OCI-LY7 (cell line): Measurements from ENCODE around the gene ZBTB7A. TPM values are rescaled to one million over a fixed set of nuclear protein-coding genes. Genes with fewer than 3 reads are reported as not detected.

Source experiments
- BruUV-seq: library from RNA; stranded (reverse); fragments of 400-500 nt; replicated peaks from 2 replicates; lab custom pipeline; 2021; lab: Mats Ljungman, UMichigan
- CTCF ChIA-PET: fragments of 300-600 bp; sonication (Branson Sonifier 250); formaldehyde crosslinking; loops from one replicate; lab custom pipeline; 2022; ENCODE audit warnings: antibody characterized with exemption; ENCODE audit not compliant: unreplicated experiment; lab: Charles Lee
- POLR2A ChIA-PET: fragments of 300-600 bp; sonication (Branson Sonifier 250); formaldehyde crosslinking; loops from one replicate; lab custom pipeline; 2022; ENCODE audit warnings: antibody characterized with exemption; lab: Charles Lee
- DNase-seq: peaks from one replicate; pipeline ENCODE4 v3.0.0-alpha.2; 2015; ENCODE audit warnings: low spot score
- H2AFZ ChIP-seq: fragments of 200-600 bp; sonication (generic), shearing (Covaris generic); 2 replicates; pipeline ENCODE4 v1.6.1; 2014; ENCODE audit warnings: mild to moderate bottlenecking, antibody characterized with exemption, low read length, moderate library complexity
- H3K27ac ChIP-seq: fragments of 200-600 bp; sonication (generic); 2 replicates; pipeline ENCODE4 v1.5.1; 2014; ENCODE audit warnings: mixed run types, low read depth, mild to moderate bottlenecking, moderate library complexity, low read length, inconsistent platforms; ENCODE audit not compliant: poor library complexity, severe bottlenecking
- H3K36me3 ChIP-seq: fragments of 200-600 bp; sonication (generic); 2 replicates; pipeline ENCODE4 v1.6.1; 2014; ENCODE audit warnings: mild to moderate bottlenecking, antibody characterized with exemption, low read length, moderate library complexity, mixed read lengths; ENCODE audit not compliant: insufficient read depth
- H3K4me1 ChIP-seq: fragments of 200-600 bp; sonication (generic); 2 replicates; pipeline ENCODE4 v1.5.1; 2014; ENCODE audit warnings: mild to moderate bottlenecking, low read length; ENCODE audit not compliant: insufficient read depth, poor library complexity, severe bottlenecking
- H3K4me2 ChIP-seq: fragments of 200-600 bp; sonication (generic); 2 replicates; pipeline ENCODE4 v1.6.1; 2014; ENCODE audit warnings: mild to moderate bottlenecking, low read length
- H3K4me3 ChIP-seq: fragments of 200-600 bp; sonication (generic); 2 replicates; pipeline ENCODE4 v1.5.1; 2014; ENCODE audit warnings: mild to moderate bottlenecking, low read depth, low read length; ENCODE audit not compliant: poor library complexity, severe bottlenecking
- H3K79me2 ChIP-seq: fragments of 200-600 bp; sonication (generic); 2 replicates; pipeline ENCODE4 v1.6.1; 2016; ENCODE audit warnings: low read depth, mild to moderate bottlenecking, low read length, moderate library complexity, mixed read lengths; ENCODE audit not compliant: insufficient read depth
- H3K9me2 ChIP-seq: fragments of 200-600 bp; sonication (generic); 2 replicates; pipeline ENCODE4 v1.6.1; 2016; ENCODE audit warnings: mild to moderate bottlenecking, low read length, mixed read lengths; ENCODE audit not compliant: insufficient read depth
- H3K9me3 ChIP-seq: fragments of 200-600 bp; sonication (generic); 2 replicates; pipeline ENCODE4 v1.6.1; 2014; ENCODE audit warnings: mild to moderate bottlenecking, mixed run types, low read length, mixed read lengths
- H4K20me1 ChIP-seq: fragments of 200-600 bp; sonication (generic); 2 replicates; pipeline ENCODE4 v1.6.1; 2014; ENCODE audit warnings: mild to moderate bottlenecking, antibody characterized with exemption, low read length, moderate library complexity, mixed read lengths; ENCODE audit not compliant: insufficient read depth
- CTCF ChIP-seq: fragments of 200-600 bp; sonication (generic); conservative IDR thresholded peaks from 2 replicates; pipeline ENCODE4 v1.5.1; 2014; ENCODE audit warnings: mild to moderate bottlenecking, antibody characterized with exemption, low read length, moderate library complexity, mixed read lengths
- EZH2phosphoT487 ChIP-seq: fragments of 200-600 bp; sonication (generic); IDR thresholded peaks from 2 replicates; pipeline ENCODE4 v1.6.1; 2018; ENCODE audit warnings: low read depth, borderline replicate concordance, mild to moderate bottlenecking, mixed run types, antibody characterized with exemption, low read length, moderate library complexity, mixed read lengths
- intact Hi-C: fragments of 100-400 bp; cut with micrococcal nuclease; formaldehyde crosslinking; loops from one replicate; pipeline ENCODE4 v1.10.0; 2022; ENCODE audit not compliant: unreplicated experiment
- total RNA-seq, 2 experiments: library from RNA; depleted of rRNA in 1 of 2; stranded (reverse); fragments of >200 nt in 1 of 2; shearing (Covaris generic) in 1 of 2; gene quantifications; 2 replicates each; pipeline ENCODE4 v1.2.3, GENCODE V29; 2014 to 2022

The ZBTB7A gene
- total RNA-seq, 2 experiments from 2014 or later, result 17.2 to 29.3 TPM

GRCh38 chr19:4053423-4054324, 13.0 kb downstream of the ZBTB7A start:
- TF ChIP-seq EZH2phosphoT487 (no peak), CTCF (no peak)
- no peaks in the 10 kb centered on the region; the same call in 1 of the 2 replicates for H4K20me1 ChIP-seq
- H3K9me2 ChIP-seq, result no peaks in the 10 kb centered on the region
- no peaks in the 10 kb centered on the region for H3K9me3 ChIP-seq
- H3K79me2 ChIP-seq, result peaks cover 76% of the 10 kb centered on the region
- DNase-seq, result no peak
- H3K4me1 ChIP-seq, result no peaks in the 10 kb centered on the region
- H3K4me2 ChIP-seq, result no peak overlapping the region
- H3K27ac ChIP-seq, result no peak overlapping the region
- no peak overlapping the region for H3K4me3 ChIP-seq
- peaks cover 79% of the 10 kb centered on the region for H3K36me3 ChIP-seq
- no peak overlapping the region for H2AFZ ChIP-seq
- no TSS peak for BruUV-seq
- CTCF ChIA-PET, result no interaction called here
- POLR2A ChIA-PET, result no interaction called here
- intact Hi-C loops, result no loop called here

GRCh38 chr19:4052993-4053422, 13.7 kb downstream of the ZBTB7A start:
- H3K4me3 ChIP-seq, result no peak overlapping the region
- H3K9me2 ChIP-seq, result no peaks in the 10 kb centered on the region
- no peaks in the 10 kb centered on the region; the same call in 1 of the 2 replicates for H4K20me1 ChIP-seq
- H3K27ac ChIP-seq, result no peak overlapping the region
- intact Hi-C loops, result no loop called here
- peaks cover 77% of the 10 kb centered on the region for H3K79me2 ChIP-seq
- ChIA-PET CTCF (no interaction called here), POLR2A (no interaction called here)
- H3K4me2 ChIP-seq, result no peak overlapping the region
- DNase-seq, result no peak
- peaks cover 85% of the 10 kb centered on the region for H3K36me3 ChIP-seq
- H2AFZ ChIP-seq, result no peak overlapping the region
- H3K4me1 ChIP-seq, result no peaks in the 10 kb centered on the region
- BruUV-seq, result no TSS peak
- no peaks in the 10 kb centered on the region for H3K9me3 ChIP-seq
- no peak for TF ChIP-seq EZH2phosphoT487
- TF ChIP-seq CTCF, result no peak
